Transverse colon (tissue), 4 donors: Measurements from ENCODE around the gene NEK6.

Experiments
- POLR2A ChIP-seq: fragments of 450-650 bp; IDR thresholded peaks from one replicate; pipeline ENCODE4 v1.6.1; 2016; ENCODE audit warnings: antibody characterized with exemption, mild to moderate bottlenecking, moderate library complexity
- POLR2AphosphoS5 ChIP-seq, 3 donors: sonication (generic); formaldehyde crosslinking; IDR thresholded peaks; one replicate each; pipeline ENCODE4 v1.6.1; 2016; ENCODE audit warnings: antibody characterized with exemption in 3 of 3
- TF ChIP-seq, protein P1 (sequence below), 5 experiments: fragments of 200-600 bp in 3 of 5; fragments of 450-650 bp in 2 of 5; sonication (generic) in 3 of 5; IDR thresholded peaks; 1 replicate in 2 of 5; 2 replicates in 3 of 5; pipeline ENCODE4 v1.5.1; 2016 to 2017; ENCODE audit warnings: antibody characterized with exemption in 5 of 5, inconsistent platforms in 3 of 5, mild to moderate bottlenecking in 2 of 5, moderate library complexity in 1 of 5

DNA sequence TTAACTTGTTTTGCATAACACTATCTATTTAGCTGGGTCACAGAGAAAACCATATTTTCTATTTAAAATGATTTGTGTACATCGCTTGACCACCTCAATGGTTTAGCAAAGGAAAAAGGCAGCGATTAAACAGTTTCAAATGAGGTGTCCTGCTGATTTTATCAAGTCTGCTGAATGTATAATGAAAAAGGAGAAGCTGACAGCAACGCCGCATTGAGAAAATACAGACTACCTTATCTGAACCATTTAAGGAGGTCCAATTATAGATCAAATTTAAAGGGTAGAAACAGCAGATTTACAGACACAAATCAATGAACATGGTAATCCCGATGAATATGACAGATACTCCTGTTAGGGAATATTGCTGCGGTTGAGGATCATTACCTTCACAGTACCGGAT, 127.9 kb downstream of the NEK6 start:
- TF ChIP-seq POLR2A: no peak
- TF ChIP-seq, protein P1, sequence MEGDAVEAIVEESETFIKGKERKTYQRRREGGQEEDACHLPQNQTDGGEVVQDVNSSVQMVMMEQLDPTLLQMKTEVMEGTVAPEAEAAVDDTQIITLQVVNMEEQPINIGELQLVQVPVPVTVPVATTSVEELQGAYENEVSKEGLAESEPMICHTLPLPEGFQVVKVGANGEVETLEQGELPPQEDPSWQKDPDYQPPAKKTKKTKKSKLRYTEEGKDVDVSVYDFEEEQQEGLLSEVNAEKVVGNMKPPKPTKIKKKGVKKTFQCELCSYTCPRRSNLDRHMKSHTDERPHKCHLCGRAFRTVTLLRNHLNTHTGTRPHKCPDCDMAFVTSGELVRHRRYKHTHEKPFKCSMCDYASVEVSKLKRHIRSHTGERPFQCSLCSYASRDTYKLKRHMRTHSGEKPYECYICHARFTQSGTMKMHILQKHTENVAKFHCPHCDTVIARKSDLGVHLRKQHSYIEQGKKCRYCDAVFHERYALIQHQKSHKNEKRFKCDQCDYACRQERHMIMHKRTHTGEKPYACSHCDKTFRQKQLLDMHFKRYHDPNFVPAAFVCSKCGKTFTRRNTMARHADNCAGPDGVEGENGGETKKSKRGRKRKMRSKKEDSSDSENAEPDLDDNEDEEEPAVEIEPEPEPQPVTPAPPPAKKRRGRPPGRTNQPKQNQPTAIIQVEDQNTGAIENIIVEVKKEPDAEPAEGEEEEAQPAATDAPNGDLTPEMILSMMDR (IDR thresholded peaks at IDR 0.05): no peak
- TF ChIP-seq POLR2AphosphoS5 (IDR thresholded peaks at IDR 0.05): no peak
